ENCODE results near the gene CTNNBL1.
"Not testable (repeated sequence)": the region's sequence is repeated elsewhere in the genome, so short reads cannot be mapped to it uniquely, and the experiment has no call there.

The CTNNBL1 gene

DNA sequence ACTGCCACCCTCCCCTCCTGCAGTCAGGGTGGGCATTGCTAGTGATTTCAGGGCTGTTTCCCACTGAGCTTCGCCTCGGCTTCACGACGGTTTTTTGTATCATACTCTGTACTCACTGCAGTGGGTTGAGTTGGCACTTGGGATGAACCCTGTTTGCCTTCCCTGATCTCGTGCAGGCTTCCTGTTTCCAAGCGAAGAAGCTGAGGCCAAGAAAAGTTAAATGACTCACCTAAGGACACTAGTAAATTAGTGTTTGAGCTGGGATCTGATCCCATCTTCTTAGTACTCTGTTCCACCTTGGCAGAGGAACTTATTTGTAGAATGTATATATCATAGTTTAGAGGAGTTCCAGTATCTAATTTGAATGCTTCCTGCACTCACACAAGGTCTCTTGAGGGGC, 158.8 kb downstream of the CTNNBL1 start:
- no peak for DNase-seq (ENCODE audit: low read depth in 2 of 2)

- no peak for DNase-seq (ENCODE audit: low read depth in 2 of 2)
These were observed 160.1 kb downstream of the CTNNBL1 start for GRCh38 chr20:37853823-37854375.

DNA sequence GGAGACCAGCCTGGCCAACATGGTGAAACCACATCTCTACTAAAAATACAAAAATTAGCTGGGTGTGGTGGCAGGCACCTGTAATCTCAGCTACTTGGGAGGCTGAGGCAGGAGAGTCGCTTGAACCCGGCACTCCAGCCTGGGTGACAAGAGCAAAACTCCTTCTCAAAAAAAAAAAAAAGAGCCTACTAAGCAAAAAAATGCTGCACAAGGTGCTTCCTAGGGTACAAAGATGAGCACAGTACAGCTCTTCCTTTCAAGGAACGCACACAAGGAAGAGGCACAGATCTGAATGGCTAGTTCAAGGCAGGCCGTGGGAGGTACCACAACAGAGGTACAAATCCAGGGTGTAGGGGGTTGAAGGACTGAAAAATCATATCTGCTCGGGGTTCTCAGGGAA, 162.2 kb downstream of the CTNNBL1 start:
- not testable (repeated sequence) for DNase-seq (ENCODE audit: low read depth in 2 of 2)

- no peak for DNase-seq (ENCODE audit: low read depth in 2 of 2)
These were observed 163.3 kb downstream of the CTNNBL1 start for GRCh38 chr20:37856932-37857660.

GRCh38 chr20:37859406-37860171, 165.8 kb downstream of the CTNNBL1 start:
- no peak for DNase-seq (ENCODE audit: low read depth in 2 of 2)

DNA sequence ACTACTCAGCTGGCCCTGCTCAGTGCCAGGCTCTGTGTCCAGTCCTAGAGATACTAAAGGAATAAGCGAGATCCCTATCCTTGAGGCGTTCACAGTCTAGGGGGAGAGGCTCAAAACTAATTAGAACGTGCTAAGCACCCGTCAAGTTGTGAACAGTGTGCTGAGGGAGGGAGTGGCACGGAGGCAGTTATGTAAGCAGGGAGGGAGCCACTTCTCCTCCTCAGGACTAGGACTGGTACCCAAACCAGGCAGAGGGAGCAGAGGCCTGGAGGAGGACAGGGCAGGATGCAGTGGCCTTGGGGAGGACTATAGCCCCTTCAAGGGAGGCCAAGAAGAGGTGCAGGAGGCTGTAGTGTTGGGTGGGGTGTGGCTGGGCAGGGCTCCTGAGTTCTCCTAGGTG, 169.5 kb downstream of the CTNNBL1 start:
- no peak for DNase-seq (ENCODE audit: low read depth in 2 of 2)

DNA sequence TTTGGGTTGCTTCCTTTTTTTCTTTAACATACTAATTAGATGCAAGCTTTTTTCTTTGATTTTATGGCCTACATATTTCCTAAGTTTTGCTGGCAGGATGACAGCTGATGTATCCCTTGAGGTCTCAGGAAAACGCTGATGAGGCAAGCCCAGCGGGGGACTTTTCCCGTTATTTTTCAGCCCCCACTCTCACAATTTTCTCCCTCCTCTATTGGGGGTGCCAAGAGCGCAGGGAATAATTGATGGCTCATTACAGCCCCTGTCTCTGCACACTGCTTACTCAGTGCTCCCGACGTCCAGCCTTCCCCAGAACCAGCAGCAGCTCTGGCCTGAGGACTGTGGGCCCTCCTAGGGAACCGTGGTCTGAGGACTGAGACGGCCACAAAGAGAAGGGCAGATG, 170.5 kb downstream of the CTNNBL1 start:
- no peak for DNase-seq (ENCODE audit: low read depth in 2 of 2)

DNA sequence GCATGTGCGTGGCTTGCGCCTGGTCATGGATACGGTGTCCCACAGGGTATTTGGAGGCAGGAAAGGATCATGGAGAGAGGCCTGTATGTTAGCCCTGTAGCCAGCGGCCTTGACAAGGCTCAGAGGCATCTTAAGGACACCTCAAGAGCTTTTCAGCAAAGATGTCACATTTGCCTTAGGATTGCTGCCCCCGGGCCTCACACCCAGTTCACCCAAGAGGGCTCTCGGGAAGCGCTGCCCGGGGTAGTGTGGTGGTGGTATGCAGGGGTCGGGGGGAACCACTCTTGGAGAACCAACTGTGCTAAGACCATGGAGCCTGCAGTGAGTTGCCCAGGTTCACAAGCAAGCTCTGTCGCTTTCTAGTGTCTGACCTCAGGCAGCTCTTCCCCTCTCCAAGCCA, 172.2 kb downstream of the CTNNBL1 start:
- no peak for DNase-seq (ENCODE audit: low read depth in 2 of 2)

DNA sequence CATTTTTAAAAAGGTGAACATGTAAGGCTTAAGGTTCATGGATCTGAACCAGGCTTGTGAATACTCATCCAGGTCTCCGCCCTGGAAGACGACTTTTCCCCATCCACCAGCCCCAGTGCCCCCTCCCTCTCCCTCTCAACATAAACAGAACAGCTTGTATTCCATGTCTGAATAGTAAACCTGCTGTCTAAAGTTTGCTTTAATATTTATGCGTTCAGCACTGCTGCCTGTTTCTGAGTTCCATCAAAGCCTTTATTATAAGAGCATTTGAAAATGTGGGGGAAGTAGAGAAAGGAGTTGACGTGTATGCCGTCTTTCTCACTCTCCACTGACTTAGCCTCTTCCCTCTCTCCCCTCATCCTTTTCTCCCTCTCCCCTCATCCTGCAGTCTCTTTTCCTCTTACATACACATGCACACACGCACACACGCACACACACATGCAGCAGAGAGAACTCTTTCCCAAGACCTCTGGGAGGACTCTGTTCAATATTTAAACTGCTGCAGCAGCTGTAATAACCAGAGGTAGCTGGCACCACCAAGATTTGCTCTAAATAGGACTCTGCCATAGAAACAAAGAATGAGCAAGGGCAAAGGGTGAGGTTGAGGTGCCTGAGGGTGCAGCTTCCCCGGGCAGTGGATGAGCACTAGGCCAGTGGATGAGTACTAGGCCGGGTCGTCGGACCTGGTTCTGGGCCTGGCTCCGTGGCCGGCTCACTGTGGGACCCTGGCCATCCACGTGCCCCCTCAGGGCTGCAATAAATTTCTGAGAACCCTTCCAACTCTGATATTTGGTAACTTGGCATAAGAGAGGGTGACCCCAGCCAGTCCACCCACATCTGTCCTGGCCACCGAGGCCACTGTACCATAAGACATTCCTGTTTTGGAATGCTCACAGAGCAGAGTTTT, 173.7 kb downstream of the CTNNBL1 start:
- no peak for DNase-seq (ENCODE audit: low read depth in 2 of 2)

DNA sequence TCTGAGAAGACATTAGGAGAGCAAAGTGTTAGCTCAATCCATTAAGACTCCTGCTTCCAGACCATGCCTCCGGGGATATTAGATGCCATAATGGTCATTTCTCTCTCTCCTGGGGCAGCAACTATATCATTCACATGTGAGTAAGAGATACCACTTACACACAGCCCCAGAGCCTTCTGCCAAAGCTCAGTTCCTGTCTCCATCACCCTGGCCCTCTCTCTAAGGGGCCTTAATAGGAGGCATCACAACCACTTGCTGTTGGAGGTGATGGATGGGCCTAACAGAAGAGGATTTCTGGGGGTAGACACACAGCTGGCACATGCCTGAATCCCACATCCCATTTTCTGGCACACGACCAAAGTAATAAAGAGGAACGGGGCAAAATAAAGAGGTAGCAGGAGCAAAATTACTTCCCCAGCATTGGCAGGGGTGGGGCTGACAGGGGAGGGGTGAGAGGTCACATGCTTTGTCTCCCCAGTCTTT, 175.1 kb downstream of the CTNNBL1 start:
- DNase-seq (ENCODE audit: low read depth in 2 of 2), result no peak

DNA sequence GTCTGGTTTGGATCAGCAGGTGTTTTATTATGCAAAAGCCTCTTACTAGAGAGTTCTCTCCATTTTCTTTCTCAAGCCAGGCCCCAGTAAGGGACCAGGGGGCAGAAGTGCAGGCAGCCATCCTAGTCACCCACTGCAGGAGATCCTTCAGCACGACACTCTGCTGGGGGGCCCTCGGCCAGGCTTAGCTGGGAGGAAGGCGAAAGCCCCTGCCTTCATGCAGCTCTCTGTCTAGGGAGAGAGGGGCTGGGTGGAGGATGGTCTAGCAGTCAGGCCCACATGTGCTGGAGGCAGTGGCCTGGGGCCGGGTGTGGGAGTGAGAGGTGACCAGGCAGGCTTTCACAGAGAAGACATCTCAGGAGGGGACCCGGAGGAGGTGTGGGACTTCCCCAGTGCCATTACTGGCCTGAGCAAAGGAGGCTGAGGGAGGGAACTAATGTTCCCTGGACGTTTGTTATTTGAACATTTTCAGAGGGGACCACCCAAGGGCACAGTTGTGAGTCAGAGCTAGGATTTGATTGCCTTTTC, 175.6 kb downstream of the CTNNBL1 start:
- no peak for DNase-seq (ENCODE audit: low read depth in 2 of 2)

DNA sequence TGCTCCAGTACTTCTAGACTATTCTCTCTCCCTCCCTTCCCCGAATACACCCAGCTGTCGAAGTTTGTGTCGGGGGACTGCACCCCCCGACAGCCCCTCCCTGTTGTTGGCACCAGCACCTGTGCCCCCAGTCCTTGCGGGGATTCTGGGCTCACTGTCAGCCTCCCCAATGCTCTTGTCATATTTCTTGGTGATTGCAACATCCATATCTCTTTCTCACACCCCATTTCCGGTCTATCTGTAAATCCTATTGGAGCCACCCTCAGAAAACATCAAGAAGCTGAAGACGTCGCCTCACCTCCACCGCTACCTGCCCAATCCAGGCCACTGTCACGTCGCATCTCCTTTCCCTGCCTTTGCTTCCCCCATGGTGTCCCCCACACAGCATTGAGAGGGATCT, 176.5 kb downstream of the CTNNBL1 start:
- DNase-seq (ENCODE audit: low read depth in 2 of 2), result no peak

GRCh38 chr20:37871751-37872150, 177.9 kb downstream of the CTNNBL1 start:
- DNase-seq (ENCODE audit: low read depth in 2 of 2), result no peak

DNA sequence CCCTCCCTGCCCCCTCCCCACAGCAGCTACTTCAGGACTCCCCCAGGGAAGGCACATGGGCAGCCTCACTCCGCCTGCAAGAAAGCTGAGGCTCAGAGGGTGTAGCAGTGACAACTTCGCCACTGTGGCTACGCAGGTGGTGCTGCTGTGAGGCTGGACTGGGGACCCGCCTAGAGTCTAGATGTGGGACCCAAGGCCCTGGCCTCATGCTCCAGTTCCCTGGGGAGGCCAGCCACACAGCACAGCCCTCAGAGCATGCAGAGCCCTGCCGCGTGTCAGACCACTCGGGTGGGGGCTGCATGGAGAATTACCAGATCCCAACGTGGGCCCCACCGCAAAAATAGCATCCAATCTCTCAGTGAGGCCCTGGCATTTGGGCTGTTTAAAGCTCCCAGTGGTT, 178.3 kb downstream of the CTNNBL1 start:
- no peak for DNase-seq (ENCODE audit: low read depth in 2 of 2)

- DNase-seq (ENCODE audit: low read depth in 2 of 2), result no peak
These were observed 180.1 kb downstream of the CTNNBL1 start for GRCh38 chr20:37873884-37874283.

DNA sequence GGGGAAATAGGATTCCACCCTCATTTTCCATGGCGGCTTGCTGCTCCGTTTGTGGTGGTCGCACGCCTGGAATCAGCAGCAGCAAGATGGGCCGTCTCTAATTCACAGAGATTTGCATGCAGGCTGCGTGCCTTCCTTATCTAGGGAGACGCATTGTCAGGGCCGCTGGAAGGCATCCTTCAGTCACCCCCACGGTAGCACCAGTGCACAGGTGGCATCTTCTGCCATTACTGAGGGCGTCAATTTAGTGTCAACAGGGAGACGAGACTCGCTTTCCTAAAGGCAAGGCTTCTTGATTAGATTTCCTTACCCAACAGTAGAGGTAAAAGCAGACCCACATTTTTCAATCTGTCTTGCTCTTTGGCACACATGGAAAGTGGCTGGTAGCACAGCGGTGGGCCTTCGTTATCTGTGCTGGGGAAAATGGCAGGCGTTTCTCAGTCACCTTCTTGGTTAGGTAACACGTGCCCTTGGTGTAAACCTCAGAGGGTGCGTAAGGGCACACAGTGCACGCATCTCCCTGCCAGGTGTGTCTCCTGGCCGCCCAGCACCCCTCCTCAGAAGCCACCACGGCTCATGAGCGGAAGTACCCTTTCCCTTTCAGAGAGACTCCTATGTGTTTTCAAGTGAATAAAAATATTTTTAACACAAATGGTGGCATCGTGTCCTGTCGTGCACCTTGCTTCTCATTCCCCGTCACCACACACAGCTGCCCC, 181.8 kb downstream of the CTNNBL1 start:
- DNase-seq (ENCODE audit: low read depth in 2 of 2), result no peak

GRCh38 chr20:37876863-37877262, 183.0 kb downstream of the CTNNBL1 start:
- no peak for DNase-seq (ENCODE audit: low read depth in 2 of 2)

- DNase-seq (ENCODE audit: low read depth in 2 of 2), result no peak
These were observed 184.3 kb downstream of the CTNNBL1 start for GRCh38 chr20:37877832-37878772.

DNA sequence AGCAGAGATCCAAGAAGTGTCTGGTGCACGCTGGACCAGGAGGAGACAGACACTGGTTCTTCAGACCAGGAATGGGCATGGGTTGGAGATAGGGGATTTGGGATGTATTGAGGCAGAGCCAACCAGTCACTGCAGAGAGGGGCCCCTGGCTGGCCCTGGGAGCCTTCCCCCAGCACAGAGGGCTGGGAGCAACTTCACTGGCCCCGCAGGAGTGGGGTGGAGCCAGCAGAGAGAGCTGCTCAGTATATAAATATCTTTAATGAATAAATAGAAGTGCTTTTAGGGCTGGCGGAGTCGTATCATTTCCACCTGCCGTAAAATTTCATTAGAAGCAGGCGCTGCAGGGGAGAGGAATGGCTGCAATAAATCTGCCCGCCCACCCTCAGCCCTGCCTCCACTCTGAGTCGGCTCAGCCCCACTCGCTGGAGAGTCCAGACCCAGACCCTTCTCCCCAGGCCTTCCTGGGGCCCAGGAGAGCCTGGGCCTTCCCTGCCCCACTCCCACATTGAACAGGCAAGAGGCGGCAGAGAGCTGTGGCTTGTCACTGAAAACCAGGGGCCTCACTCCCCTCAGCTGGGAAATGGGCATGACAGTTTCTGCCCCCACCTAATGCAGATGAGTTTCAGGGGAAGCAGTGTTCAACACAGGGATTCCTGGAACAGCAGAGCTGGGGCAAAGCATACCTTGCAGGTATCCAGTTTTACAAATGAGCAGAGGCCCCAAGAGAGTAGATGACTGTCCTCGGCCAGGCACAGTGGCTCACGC, 185.2 kb downstream of the CTNNBL1 start:
- no peak for DNase-seq (ENCODE audit: low read depth in 2 of 2)

Data from stimulated activated CD4-positive, alpha-beta T cell treated with anti-CD3 and anti-CD28 coated beads, Interleukin-1b, Interleukin-23, amount 100 ng/mL, for 1 hour (primary cell).